ENCODE measurements around the gene ACER1.
A peak's percentile ranks its signal among the peaks of the same experiment; 100 is the strongest.
"Not testable (repeated sequence)": the region's sequence is repeated elsewhere in the genome, so short reads cannot be mapped to it uniquely, and the experiment has no call there.

ACER1 gene

GRCh38 chr19:6333439-6333838, at the start of gene ACER1:
Gene ACER1, minus strand, starts transcription at chr19:6333612. Its CDS starts 61 bp downstream, at chr19:6333551.
- no peak for DNase-seq (ENCODE audit: low read depth)

GRCh38 chr19:6383188-6383587, 49.8 kb upstream of the ACER1 start:
- DNase-seq (ENCODE audit: low read depth): no peak

GRCh38 chr19:6381030-6381750, 47.8 kb upstream of the ACER1 start:
- DNase-seq (ENCODE audit: low read depth): no peak

GRCh38 chr19:6379744-6380143, 46.3 kb upstream of the ACER1 start:
- DNase-seq (ENCODE audit: low read depth): no peak

DNA sequence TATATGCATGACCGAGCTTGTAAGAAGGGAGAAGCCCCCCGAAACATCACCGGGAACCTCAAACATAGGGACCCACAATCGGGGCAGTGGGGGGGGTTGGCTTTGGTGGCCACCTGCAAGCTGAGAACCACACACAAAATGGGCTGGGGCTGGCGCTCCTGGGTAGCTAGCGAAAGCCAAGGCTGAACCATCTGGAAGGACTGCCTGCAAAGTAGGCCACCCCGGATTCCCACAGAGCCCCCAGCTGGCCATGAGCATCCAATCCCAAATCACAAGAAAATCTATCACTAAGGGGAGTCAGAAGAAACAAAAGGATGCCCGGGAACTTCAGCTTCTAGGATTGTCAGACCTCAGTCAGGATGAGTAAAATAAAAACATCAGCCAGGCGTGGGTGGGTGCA, 45.1 kb upstream of the ACER1 start:
- no peak for DNase-seq (ENCODE audit: low read depth)

- no peak for DNase-seq (ENCODE audit: low read depth)
Measured at GRCh38 chr19:6378041-6378440, 44.6 kb upstream of the ACER1 start.

DNA sequence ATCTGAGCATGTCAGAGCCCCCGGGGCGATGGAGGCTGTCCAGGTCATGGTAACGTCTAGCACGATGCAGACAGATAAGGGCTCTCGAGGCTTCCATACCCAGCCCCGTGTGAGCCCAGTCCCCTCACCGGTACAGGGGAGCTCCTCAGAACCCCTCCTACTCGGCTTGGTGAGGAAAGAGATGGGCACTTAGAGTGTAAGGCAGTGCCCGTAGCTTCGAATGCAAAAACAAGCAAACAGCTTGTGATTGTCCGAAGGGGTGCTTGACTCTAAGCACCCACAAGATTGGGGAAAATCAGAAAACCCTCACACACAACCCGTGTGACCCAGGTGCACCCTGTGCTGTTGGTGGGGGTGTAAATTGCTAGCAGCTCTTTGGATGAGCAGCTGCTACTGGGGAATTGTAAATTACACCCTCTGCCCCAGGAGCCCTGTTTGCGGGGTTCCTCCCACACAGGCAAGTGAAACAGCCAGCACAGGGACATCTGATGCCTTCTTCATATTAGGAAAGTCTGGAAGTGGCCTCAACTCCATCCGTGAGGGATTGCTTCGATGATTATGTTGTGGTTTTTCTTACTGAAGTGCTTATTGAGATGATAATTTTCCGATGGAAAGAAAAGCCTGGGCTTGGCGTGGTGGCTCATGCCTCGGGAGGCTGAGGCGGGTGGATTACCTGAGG, 43.2 kb upstream of the ACER1 start:
- DNase-seq (ENCODE audit: low read depth): no peak

DNA sequence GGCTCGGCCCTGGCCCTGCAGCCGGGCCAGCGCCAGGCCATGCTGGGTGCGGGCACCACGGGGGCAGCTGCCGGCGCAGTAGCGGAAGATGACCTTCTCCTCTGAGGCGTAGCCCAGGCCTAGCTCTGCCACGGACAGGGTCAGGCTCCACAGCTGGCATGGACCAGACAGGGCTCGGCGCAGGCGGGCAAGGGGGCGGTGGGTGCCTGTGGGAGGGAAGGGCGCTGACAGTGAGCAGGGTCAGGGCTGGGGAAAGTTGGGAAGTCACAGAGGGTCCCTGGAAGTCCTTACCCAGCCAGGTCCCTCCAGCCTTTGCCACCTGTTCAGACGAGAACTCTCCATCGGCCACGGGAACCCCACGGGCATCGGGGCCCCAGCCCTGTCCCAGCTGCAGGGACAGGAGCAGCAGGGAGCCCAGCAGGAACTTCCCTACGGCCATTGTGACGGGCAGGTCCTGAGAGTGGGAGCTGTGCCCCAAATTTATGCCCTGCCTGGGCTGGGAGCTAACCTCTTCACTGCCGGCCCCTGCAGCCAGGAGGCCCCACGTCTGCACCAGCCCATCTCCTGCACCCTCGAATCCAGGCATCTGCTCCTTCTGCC, 42.1 kb upstream of the ACER1 start, which contains the start of gene PSPN:
Gene PSPN, minus strand, starts transcription at position 523 of the 600 bp plus-strand sequence. Its CDS starts 84 bp downstream, at position 439.
- no peak for DNase-seq (ENCODE audit: low read depth)

DNA sequence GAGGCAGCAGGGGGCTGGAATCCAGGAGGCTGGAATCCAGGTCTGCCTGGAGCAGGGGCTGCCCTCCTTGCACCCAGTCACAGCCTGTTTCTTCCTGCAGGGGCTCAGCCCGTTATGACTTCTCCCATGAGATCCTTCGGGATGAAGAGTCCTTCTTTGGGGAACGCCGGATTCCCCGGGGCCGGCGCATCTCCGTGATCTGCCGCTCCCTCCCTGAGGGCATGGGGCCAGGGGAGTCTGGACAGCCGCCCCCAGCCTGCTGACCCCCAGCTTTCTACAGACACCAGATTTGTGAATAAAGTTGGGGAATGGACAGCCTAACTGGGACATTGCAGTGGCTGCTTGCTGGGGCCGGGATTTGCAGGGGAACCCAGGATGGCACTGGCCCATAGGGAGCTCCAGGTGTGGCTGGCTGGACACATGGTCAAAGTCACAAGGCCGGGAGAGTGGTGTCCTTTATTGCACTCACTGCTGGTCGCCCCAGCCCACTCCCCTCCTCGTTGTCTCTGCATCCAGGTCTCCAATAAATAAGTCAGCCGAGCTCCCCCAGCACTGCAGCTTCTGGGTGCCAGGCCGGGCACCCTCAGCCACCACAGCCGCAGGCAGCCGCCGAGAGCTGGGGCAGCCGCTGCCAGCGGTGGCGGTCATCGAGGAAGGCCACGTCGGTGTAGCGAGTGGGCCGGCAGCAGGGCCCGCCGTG, 41.4 kb upstream of the ACER1 start:
- no peak for DNase-seq (ENCODE audit: low read depth)

GRCh38 chr19:6374161-6374709, 40.8 kb upstream of the ACER1 start:
- DNase-seq (ENCODE audit: low read depth): no peak

DNA sequence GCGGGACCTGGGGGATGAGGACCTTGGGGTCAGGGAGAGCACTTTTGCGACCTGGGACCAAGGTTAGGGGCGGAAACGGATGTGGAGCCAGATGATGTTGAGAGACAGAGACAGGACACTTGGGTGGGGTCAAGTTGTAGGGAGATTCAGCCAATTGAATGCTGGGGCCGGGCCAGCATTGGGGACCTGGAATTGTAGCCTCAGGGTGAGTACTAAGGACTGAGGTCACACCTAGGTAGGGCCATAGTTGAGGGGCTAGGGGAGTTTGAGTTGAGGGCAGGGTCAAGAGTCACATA, 40.3 kb upstream of the ACER1 start:
- no peak for DNase-seq (ENCODE audit: low read depth)

DNA sequence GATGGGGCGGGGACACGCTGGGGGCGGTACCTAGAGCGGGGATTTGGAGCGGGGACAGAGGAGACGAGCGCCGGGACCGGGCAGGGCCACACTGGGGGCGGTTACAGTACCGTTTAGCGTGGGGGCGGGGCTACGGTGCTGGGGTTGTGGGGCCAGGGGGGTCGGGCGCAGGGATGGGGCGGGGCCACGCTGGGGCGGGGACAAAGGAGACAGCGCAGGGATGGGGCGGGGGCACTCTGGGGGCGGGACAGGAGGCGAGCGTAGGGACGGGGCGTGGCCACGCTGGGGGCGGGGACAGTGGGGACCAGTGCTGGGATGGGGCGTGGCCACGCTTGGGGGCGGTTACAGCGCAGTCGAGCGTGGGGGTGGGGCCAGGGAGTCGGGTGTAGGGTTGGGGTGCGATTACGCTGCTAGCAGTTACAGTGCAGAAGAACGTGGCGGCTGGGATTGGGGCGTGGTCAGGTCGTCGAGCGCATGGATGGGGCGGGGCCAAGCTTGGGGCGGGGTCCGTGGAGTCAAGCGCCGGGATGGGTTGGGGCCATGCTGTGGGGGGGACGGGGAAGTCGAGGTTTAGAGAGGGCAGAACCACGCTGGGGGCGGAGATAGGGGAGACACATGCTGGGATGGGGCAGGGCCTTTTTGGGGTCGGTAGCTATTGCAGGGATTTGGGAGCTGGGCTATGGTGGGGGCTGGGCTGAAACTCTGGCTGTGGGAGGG, 39.8 kb upstream of the ACER1 start:
- peak; percentile 95 for DNase-seq (ENCODE audit: low read depth)

DNA sequence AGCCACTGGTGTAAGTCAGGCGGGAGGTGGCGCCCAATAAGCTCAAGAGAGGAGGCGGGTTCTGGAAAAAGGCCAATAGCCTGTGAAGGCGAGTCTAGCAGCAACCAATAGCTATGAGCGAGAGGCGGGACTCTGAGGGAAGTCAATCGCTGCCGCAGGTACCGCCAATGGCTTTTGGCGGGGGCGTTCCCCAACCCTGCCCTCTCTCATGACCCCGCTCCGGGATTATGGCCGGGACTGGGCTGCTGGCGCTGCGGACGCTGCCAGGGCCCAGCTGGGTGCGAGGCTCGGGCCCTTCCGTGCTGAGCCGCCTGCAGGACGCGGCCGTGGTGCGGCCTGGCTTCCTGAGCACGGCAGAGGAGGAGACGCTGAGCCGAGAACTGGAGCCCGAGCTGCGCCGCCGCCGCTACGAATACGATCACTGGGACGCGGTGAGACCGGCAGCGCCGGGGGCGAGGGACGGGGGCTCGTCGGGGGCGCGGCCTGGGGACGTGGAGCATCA, 39.2 kb upstream of the ACER1 start, which contains the start of gene ALKBH7:
Gene ALKBH7, plus strand, starts transcription at position 201 of the 502 bp plus-strand sequence. Its CDS starts 27 bp downstream, at position 228.
- DNase-seq (ENCODE audit: low read depth): peak; percentile 100

- DNase-seq (ENCODE audit: low read depth): no peak
Measured at GRCh38 chr19:6364353-6364752, 30.9 kb upstream of the ACER1 start.

- no peak for DNase-seq (ENCODE audit: low read depth)
Measured at GRCh38 chr19:6362351-6362801, 29.0 kb upstream of the ACER1 start.

DNA sequence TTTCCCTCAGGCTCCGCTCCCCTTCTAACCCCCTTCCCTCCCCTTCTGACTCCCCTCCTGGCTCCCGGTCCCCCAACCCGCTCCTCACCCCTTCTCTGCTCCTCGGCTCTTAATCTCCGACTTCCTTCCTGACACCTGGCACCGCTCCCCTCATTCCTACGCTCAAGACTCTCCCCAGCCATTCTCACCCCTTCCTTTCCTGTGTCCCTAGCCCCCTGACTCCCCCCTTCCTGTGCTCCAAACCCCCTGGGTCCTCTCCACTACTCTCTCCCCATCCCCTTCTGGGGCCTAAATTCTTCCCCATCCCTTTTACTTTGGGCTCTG, 28.6 kb upstream of the ACER1 start:
- DNase-seq (ENCODE audit: low read depth): no peak

DNA sequence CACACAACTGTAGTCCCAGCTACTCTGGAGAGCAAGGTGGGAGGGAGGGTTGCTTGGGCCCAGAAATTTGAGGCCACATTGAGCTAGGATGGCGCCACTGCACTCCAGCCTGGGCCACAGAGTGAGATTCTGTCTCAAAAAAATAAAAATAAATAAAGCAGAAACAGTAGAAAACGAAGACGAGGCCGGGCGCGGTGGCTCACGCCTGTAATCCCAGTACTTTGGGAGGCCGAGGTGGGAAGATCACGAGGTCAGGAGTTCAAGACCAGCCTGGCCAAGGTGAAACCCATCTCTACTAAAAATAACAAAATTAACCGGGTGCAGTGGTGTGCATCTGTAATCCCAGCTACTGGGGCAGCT, 27.4 kb upstream of the ACER1 start:
- not testable (repeated sequence) for DNase-seq (ENCODE audit: low read depth)

GRCh38 chr19:6360445-6360844, 27.0 kb upstream of the ACER1 start:
- DNase-seq (ENCODE audit: low read depth): not testable (repeated sequence)

DNA sequence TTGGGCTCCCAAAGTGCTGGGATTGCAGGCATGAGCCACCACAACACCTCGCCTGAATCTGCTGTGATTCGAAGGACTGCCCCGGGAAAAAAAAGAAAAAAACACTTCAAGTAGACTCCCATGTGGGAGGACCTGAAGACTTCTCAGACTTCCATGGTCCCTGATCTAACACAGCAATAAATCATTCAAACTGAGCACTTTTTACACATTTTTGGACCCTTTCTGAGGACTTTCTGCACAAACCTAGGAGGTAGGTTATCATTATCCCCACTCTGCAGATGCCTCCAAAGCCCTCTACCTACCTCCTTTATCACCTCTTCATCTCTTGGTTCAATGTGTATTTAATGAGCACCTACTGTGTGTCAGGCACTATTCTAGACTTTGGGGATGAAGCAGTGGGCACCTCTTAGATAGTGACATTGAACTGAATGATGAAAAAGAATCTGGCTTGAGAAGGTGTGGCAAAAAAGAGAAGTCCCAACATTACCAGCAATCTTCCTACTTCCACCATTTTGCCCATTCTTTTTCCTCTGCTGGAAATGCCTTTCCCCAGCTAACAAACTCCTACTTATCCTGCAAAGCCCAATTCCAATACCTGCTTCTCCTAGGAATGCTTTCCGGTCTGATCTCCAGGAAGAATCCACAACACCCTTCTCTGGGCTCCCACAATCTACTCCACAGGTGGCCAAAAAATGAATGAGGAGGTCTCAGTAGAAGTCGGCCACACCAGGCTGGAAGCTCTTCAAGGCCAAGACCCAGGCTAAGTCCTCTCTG, 26.3 kb upstream of the ACER1 start:
- DNase-seq (ENCODE audit: low read depth): no peak

GRCh38 chr19:6358003-6358402, 24.6 kb upstream of the ACER1 start:
- DNase-seq (ENCODE audit: low read depth): no peak

GRCh38 chr19:6357174-6357573, 23.8 kb upstream of the ACER1 start:
- no peak for DNase-seq (ENCODE audit: low read depth)

All from GM04504 (cell line).